OCI-LY3 (cell line): Measurements from ENCODE around the gene CPA4.

Experiments used
- CTCF ChIP-seq: fragments of 200-600, 300-600 bp; sonication (generic); IDR thresholded peaks from 2 replicates; pipeline ENCODE4 v1.5.1; 2014; ENCODE audit warnings: antibody characterized with exemption, low read length, low read depth
- EZH2phosphoT487 ChIP-seq: fragments of 200-600 bp; shearing (Covaris generic); IDR thresholded peaks from 2 replicates; pipeline ENCODE4 v1.6.1; 2018; ENCODE audit warnings: antibody characterized with exemption, mixed run types, low read depth

GRCh38 chr7:130359276-130359857, 66.4 kb downstream of the CPA4 start:
- TF ChIP-seq CTCF (no peak), EZH2phosphoT487 (no peak)
